ENCODE results near the gene ZBBX. TPM values are rescaled to one million over a fixed set of nuclear protein-coding genes. Genes with fewer than 3 reads are reported as not detected.
"Not testable (repeated sequence)": the region's sequence is repeated elsewhere in the genome, so short reads cannot be mapped to it uniquely, and the experiment has no call there.

ZBBX gene, protein sequence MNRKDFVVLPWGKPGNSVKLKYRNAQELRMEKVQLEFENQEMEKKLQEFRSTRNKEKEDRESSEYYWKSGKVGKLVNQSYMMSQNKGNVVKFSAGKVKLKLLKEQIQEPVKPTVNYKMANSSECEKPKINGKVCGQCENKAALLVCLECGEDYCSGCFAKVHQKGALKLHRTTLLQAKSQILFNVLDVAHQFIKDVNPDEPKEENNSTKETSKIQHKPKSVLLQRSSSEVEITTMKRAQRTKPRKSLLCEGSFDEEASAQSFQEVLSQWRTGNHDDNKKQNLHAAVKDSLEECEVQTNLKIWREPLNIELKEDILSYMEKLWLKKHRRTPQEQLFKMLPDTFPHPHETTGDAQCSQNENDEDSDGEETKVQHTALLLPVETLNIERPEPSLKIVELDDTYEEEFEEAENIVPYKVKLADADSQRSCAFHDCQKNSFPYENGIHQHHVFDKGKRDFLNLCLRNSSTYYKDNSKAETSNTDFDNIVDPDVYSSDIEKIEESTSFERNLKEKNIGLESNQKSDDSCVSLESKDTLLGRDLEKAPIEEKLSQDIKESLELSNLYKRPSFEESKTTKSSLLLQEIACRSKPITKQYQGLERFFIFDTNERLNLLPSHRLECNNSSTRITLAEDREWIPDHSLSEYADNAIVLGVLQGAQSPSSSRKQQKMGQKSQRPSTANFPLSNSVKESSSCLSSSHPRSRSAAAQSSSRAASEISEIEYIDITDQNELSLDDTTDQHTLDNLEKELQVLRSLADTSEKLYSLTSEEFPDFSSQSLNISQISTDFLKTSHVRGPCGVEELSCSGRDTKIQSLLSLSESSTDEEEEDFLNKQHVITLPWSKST
- not detected for total RNA-seq

DNA sequence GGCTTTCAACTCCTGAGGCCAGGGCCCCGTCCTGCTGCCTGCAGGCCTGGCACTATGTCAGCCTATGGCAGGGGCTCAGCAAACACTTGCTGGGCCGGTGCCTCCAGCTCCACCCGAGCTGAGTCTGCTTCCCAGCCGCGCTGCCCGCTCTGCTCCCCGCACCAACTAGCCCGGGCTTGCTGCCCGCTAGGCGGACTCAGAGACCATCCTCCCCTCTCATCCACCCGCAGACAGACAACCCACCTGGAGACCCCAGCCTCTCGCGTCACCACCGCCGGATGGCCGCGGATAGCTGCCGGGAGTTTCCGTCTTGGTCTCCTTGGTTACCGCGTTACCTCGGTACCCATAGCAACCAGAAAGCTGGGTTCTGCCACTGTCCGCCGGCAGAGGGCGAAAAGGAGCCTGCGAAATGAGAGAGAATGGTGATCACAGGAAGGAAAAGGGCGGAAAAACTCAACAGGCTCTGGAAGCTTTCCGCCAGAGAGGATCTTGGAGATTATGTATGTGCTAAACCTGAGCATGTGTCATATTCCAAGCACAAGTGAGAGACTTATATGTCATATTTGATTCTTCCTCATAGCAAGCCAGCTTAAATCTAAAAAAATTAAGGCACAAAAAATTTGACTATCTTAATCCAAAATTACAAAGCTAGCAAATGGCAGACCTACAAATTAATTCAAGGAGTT is at the start of gene ZBBX:
TSS of gene ZBBX (minus strand) at position 294 of the 686 bp plus-strand sequence. CDS start 7,396 bp downstream, outside the sequence.
- no peaks in the 10 kb centered on the region for H3K9me3 ChIP-seq
- 6 to 7% methylated on average over 4 to 8 of the region's 28 CpGs for WGBS, 2 donors (ENCODE audit: low coverage in 1 of 2)
- peak; percentile 83 for ATAC-seq
- no peaks in the 10 kb centered on the region for H3K36me3 ChIP-seq
- no peaks in the 10 kb centered on the region for H3K27me3 ChIP-seq
- peaks cover 0 to 9% (median 0%) of the 10 kb centered on the region in 3 donors for H3K4me1 ChIP-seq
- H3K4me3 ChIP-seq = peak within 1 kb of the TSS; percentile 25 to 44
- TF ChIP-seq POLR2A (IDR thresholded peaks at IDR 0.05) = no peak
- TF ChIP-seq, protein P1, sequence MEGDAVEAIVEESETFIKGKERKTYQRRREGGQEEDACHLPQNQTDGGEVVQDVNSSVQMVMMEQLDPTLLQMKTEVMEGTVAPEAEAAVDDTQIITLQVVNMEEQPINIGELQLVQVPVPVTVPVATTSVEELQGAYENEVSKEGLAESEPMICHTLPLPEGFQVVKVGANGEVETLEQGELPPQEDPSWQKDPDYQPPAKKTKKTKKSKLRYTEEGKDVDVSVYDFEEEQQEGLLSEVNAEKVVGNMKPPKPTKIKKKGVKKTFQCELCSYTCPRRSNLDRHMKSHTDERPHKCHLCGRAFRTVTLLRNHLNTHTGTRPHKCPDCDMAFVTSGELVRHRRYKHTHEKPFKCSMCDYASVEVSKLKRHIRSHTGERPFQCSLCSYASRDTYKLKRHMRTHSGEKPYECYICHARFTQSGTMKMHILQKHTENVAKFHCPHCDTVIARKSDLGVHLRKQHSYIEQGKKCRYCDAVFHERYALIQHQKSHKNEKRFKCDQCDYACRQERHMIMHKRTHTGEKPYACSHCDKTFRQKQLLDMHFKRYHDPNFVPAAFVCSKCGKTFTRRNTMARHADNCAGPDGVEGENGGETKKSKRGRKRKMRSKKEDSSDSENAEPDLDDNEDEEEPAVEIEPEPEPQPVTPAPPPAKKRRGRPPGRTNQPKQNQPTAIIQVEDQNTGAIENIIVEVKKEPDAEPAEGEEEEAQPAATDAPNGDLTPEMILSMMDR (IDR thresholded peaks at IDR 0.05) = peak; percentile 69 to 83 (median 75)
- no peak for TF ChIP-seq EP300 (IDR thresholded peaks at IDR 0.05)
- no peak for TF ChIP-seq POLR2AphosphoS5 (IDR thresholded peaks at IDR 0.05)
- H3K27ac ChIP-seq = no peak within 1 kb of the TSS

DNA sequence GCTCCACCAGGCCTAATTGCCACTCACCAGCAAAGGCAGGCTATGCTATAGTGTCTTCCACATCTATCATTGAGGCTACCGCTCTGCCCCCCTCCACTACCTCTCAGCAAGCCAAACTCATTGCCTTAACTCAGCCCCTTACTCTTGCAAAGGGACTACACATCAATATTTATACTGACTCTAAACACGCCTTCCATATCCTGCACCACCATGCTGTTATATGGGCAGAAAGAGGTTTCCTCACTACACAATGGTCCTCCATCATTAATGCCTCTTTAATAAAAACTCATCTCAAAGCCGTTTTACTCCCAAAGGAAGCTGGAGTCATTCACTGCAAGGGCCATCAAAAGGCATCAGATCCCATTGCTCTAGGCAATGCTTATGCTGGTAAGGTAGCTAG is 46.9 kb upstream of the ZBBX start:
- not testable (repeated sequence) for H3K4me1 ChIP-seq, H3K27ac ChIP-seq, H3K4me3 ChIP-seq, H3K36me3 ChIP-seq, H3K27me3 ChIP-seq, ATAC-seq
- H3K9me3 ChIP-seq = peaks cover 0 to 36% (median 0%) of the 10 kb centered on the region in 3 donors
- WGBS, 2 donors (ENCODE audit: low coverage in 1 of 2) = 96 to 100% methylated on average over 2 to 3 of the region's 3 CpGs

DNA sequence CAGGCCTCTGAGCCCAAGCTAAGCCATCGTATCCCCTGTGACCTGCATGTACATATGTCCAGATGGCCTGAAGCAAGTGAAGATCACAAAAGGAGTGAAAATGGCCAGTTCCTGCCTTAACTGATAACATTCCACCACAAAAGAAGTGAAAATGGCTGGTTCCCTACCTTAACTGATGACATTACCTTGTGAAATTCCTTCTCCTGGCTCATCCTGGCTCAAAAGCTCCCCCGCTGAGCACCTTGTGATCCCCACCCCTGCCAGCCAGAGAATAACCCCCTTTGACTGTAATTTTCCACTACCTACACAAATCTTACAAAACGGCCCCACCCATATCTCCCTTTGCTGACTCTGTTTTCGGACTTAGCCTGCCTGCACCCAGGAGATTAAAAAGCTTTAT is 42.3 kb upstream of the ZBBX start:
- H3K36me3 ChIP-seq, H3K27me3 ChIP-seq, H3K4me3 ChIP-seq, H3K4me1 ChIP-seq, H3K27ac ChIP-seq, ATAC-seq: not testable (repeated sequence)
- peaks cover 0 to 22% (median 0%) of the 10 kb centered on the region in 3 donors for H3K9me3 ChIP-seq
- 75 to 87% methylated on average over 4 of the region's 4 CpGs for WGBS, 2 donors (ENCODE audit: low coverage in 1 of 2)

DNA sequence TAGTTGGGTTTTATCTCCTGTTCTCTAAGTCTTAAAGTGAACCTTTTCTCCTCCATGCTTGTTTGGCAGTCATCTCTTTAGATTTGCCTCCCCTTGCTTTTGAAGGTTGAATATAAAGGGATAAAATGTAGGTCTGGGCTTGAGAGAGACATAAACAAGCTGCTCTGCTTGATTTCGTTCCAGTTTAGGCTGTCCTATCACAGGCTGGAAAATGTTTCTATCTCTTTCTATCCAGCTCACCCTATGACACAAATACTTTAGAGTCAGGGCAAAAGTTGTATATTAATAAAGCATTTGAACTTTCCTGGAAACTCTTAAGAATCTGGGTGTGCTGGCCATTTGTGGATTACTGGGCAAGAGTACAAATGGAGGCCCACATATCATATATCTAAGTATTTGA is 29.5 kb upstream of the ZBBX start:
- Histone ChIP-seq H3K27me3 (no peaks in the 10 kb centered on the region), H3K36me3 (no peaks in the 10 kb centered on the region), H3K9me3 (no peaks in the 10 kb centered on the region), H3K27ac (no peak overlapping the region), H3K4me1 (no peaks in the 10 kb centered on the region), H3K4me3 (no peak overlapping the region)
- TF ChIP-seq, protein P1 (IDR thresholded peaks at IDR 0.05) = no peak
- TF ChIP-seq POLR2AphosphoS5 (IDR thresholded peaks at IDR 0.05) (no peak), EP300 (IDR thresholded peaks at IDR 0.05) (no peak), POLR2A (IDR thresholded peaks at IDR 0.05) (no peak)
- no peak for ATAC-seq
- 50 to 56% methylated on average over 1 of the region's 1 CpG for WGBS, 2 donors (ENCODE audit: low coverage in 1 of 2)

DNA sequence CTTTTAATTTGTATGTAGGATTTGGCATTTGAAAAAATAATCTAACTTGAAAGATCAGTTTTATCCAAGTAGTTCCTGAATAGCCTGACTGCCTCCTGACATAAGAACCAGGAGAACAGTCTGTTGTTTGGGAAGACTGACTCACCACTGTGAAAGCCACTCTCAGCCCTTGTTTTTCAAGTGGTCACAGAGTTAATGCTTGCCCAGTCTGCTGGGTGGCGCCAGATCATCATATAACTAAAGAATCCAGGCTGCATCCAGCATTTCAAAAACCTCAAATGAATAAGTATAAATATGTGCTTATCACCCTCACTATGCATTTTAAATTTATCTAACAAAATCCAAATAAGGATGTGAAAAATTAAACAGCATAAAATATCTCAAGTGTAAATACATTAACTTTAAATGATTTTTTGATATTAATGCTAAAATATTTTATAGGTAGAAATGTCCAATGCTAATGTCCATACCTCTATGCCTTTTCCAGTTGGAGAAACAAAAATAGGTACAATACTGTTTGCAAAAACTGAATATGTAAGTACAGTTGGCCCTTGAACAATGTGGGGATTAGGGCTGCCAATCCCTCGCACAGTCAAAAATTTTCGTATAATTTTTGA is 26.9 kb upstream of the ZBBX start:
- Histone ChIP-seq H3K4me1 (no peaks in the 10 kb centered on the region), H3K27ac (no peak overlapping the region), H3K9me3 (no peaks in the 10 kb centered on the region), H3K27me3 (no peaks in the 10 kb centered on the region), H3K36me3 (no peaks in the 10 kb centered on the region), H3K4me3 (no peak overlapping the region)
- ATAC-seq = no peak
- WGBS, 2 donors (ENCODE audit: low coverage in 1 of 2) = 47 to 70% methylated on average over 3 of the region's 3 CpGs
- TF ChIP-seq, protein P1 (IDR thresholded peaks at IDR 0.05) = peak in 1 of 4 experiments; percentile 32
- no peak for TF ChIP-seq POLR2A (IDR thresholded peaks at IDR 0.05)
